GM19468 (cell line): ENCODE measurements around the gene MMD.

ENCODE experiments used
- ATAC-seq: cut with Tn5 transposase; IDR thresholded peaks from one replicate; pipeline ENCODE4 v1.9.1; 2021; ENCODE audit warnings: mild to moderate bottlenecking, moderate library complexity, moderate number of reproducible peaks; ENCODE audit not compliant: unreplicated experiment; ENCODE audit errors: extremely low read depth

The MMD gene

GRCh38 chr17:55356434-55357328 is 65.0 kb downstream of the MMD start:
- peak; percentile 83 for ATAC-seq

- ATAC-seq = no peak
These were observed 66.7 kb downstream of the MMD start for GRCh38 chr17:55354941-55355340.

- ATAC-seq = no peak
These were observed 67.6 kb downstream of the MMD start for GRCh38 chr17:55354010-55354409.

- no peak for ATAC-seq
These were observed 70.4 kb downstream of the MMD start for GRCh38 chr17:55351226-55351625.

- no peak for ATAC-seq
These were observed 70.8 kb downstream of the MMD start for GRCh38 chr17:55350825-55351205.

GRCh38 chr17:55348749-55349354 is 72.8 kb downstream of the MMD start:
- no peak for ATAC-seq

GRCh38 chr17:55347341-55347740 is 74.3 kb downstream of the MMD start:
- ATAC-seq = no peak

- ATAC-seq = no peak
These were observed 75.0 kb downstream of the MMD start for GRCh38 chr17:55346658-55347057.

GRCh38 chr17:55345132-55345531 is 76.5 kb downstream of the MMD start:
- no peak for ATAC-seq

- no peak for ATAC-seq
These were observed 77.1 kb downstream of the MMD start for GRCh38 chr17:55344514-55344997.

GRCh38 chr17:55343900-55344513 is 77.6 kb downstream of the MMD start:
- no peak for ATAC-seq

GRCh38 chr17:55342800-55343585 is 78.6 kb downstream of the MMD start:
- ATAC-seq = no peak
